RWPE2 (cell line): Measurements from ENCODE around the gene FAM204A.

Experiments used
- ATAC-seq: fragments of 200-7000 bp; cut with Tn5 transposase; 3 replicates; pipeline ENCODE4 v1.9.1; 2021; ENCODE audit warnings: low read depth
- DNase-seq: peaks from one replicate; pipeline ENCODE4 v3.0.0-alpha.2; 2020; ENCODE audit warnings: low spot score
- H3K27ac ChIP-seq: fragments of 450-650 bp; 2 replicates; pipeline ENCODE4 v1.5.1; 2017; ENCODE audit warnings: mild to moderate bottlenecking; ENCODE audit not compliant: poor library complexity, severe bottlenecking
- H3K27me3 ChIP-seq: fragments of 250-450 bp; sonication (Bioruptor Pico); 2 replicates; pipeline ENCODE4 v1.5.1; 2021; ENCODE audit warnings: mild to moderate bottlenecking, moderate library complexity; ENCODE audit not compliant: insufficient read depth, poor library complexity, severe bottlenecking
- H3K36me3 ChIP-seq: fragments of 250-450 bp; sonication (Bioruptor Pico); 2 replicates; pipeline ENCODE4 v1.5.1; 2020; ENCODE audit warnings: low read depth, mild to moderate bottlenecking, moderate library complexity
- H3K4me1 ChIP-seq: fragments of 250-450 bp; sonication (Bioruptor Pico); 2 replicates; pipeline ENCODE4 v1.5.1; 2021; ENCODE audit warnings: mild to moderate bottlenecking, moderate library complexity; ENCODE audit not compliant: insufficient read depth, poor library complexity, severe bottlenecking
- H3K4me3 ChIP-seq: fragments of 250-450 bp; sonication (Bioruptor Pico); 2 replicates; pipeline ENCODE4 v1.5.1; 2021; ENCODE audit warnings: mild to moderate bottlenecking, moderate library complexity; ENCODE audit not compliant: severe bottlenecking
- H3K9me3 ChIP-seq: fragments of 250-450 bp; sonication (Bioruptor Pico); 2 replicates; pipeline ENCODE4 v1.5.1; 2021; ENCODE audit warnings: mild to moderate bottlenecking, moderate library complexity; ENCODE audit not compliant: severe bottlenecking
- CTCF ChIP-seq: fragments of 450-650 bp; IDR thresholded peaks from one replicate; pipeline ENCODE4 v1.5.1; 2017; ENCODE audit warnings: mild to moderate bottlenecking, moderate library complexity; ENCODE audit not compliant: poor library complexity, severe bottlenecking

FAM204A gene

DNA sequence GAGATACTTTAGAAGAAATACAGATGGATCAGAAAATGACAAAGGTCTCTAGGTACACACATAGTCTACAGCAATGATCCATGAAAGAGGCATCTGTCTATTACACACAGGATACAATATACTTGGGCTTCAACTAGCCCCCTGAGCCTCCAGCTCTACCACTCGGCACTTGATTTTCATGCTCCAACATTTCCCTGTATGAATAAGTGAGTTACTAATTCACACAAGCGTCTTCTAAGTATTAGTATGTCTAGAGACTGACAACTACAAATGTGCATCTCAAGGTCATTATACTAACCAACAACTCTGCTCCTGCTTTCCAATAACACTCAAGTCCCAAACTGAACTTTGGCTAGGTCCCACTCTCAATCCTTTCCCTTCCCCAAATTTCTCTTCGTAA, 8.3 kb downstream of the FAM204A start:
- H3K36me3 ChIP-seq = peaks cover 93% of the 10 kb centered on the region

GRCh38 chr10:118332948-118333710, 9.0 kb downstream of the FAM204A start:
- no peak for DNase-seq
- Histone ChIP-seq H3K27me3 (no peaks in the 10 kb centered on the region), H3K9me3 (no peaks in the 10 kb centered on the region), H3K27ac (no peak overlapping the region), H3K4me3 (no peak overlapping the region), H3K4me1 (no peaks in the 10 kb centered on the region), H3K36me3 (peaks cover 91% of the 10 kb centered on the region)
- TF ChIP-seq CTCF = no peak
- no peak for ATAC-seq

More for the DNA sequence above, 8.3 kb downstream of the FAM204A start:
- no peak for ATAC-seq
- H3K4me3 ChIP-seq = no peak overlapping the region
- H3K27ac ChIP-seq = no peak overlapping the region
- no peaks in the 10 kb centered on the region for H3K4me1 ChIP-seq
- DNase-seq = no peak
- H3K27me3 ChIP-seq = no peaks in the 10 kb centered on the region
- TF ChIP-seq CTCF = no peak
- H3K9me3 ChIP-seq = no peaks in the 10 kb centered on the region

GRCh38 chr10:118332236-118332635, 9.9 kb downstream of the FAM204A start:
- H3K4me1 ChIP-seq = no peaks in the 10 kb centered on the region

DNA sequence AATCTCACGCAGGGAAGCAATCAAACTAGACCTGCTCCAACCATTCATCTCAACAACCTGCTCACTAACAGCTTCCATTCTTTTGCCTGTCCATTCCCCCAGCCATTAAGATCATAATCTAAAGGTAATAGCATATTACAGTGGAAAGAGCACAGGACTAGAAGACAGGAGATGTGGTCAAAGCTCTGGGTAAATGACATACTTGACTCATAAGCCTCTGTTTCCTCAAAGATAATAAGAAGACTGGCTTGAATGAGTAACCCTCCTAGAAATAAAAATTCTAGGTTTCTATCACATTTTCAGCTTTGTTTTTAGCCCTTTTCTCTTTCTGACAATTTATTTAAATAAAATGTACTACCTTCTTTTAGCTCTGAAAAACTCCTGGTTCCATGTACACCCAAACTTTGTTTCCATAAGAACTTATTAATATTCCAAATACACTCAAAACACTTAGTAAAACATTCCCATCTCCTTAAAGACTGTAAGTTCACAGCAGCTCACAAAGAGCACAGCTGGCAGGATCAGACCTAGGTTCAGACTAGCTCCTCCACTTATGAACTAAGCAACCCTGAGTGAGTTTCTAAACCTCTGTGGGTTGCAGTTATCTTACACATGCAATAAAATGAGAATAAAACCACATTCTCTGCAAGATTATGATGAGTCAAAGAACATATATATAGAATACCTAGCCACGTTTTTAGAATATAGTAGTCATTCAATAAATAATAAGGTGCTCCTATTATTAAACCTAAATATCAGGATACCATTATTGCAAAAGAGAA, 11.6 kb downstream of the FAM204A start:
- H3K4me1 ChIP-seq = no peaks in the 10 kb centered on the region
- ATAC-seq = no peak
- H3K27ac ChIP-seq = no peak overlapping the region
- H3K9me3 ChIP-seq = no peaks in the 10 kb centered on the region
- H3K4me3 ChIP-seq = no peak overlapping the region
- no peaks in the 10 kb centered on the region for H3K27me3 ChIP-seq
- peaks cover 88% of the 10 kb centered on the region for H3K36me3 ChIP-seq
- no peak for TF ChIP-seq CTCF
- no peak for DNase-seq

More at GRCh38 chr10:118332236-118332635, 9.9 kb downstream of the FAM204A start:
- no peak for DNase-seq
- Histone ChIP-seq H3K36me3 (peaks cover 88% of the 10 kb centered on the region), H3K9me3 (no peaks in the 10 kb centered on the region), H3K27me3 (no peaks in the 10 kb centered on the region), H3K27ac (no peak overlapping the region), H3K4me3 (no peak overlapping the region)
- no peak for TF ChIP-seq CTCF
- ATAC-seq = peak; percentile 61; the same call in 2 of the 3 replicates
